Uterus (tissue), 2 donors: ENCODE data around the gene RIPOR1.

ENCODE experiments used
- POLR2A ChIP-seq, 2 donors: fragments of 450-650 bp; IDR thresholded peaks; one replicate each; pipeline ENCODE4 v1.6.1; 2016; ENCODE audit warnings: antibody characterized with exemption in 2 of 2, mild to moderate bottlenecking in 1 of 2, moderate library complexity in 1 of 2
- TF ChIP-seq, protein P1 (sequence below), 4 experiments: fragments of 200-600 bp in 2 of 4; fragments of 450-650 bp in 2 of 4; sonication (generic) in 2 of 4; IDR thresholded peaks; one replicate each; pipeline ENCODE4 v1.5.1; 2016 to 2019; ENCODE audit warnings: antibody characterized with exemption in 4 of 4, mild to moderate bottlenecking in 2 of 4, moderate library complexity in 1 of 4

DNA sequence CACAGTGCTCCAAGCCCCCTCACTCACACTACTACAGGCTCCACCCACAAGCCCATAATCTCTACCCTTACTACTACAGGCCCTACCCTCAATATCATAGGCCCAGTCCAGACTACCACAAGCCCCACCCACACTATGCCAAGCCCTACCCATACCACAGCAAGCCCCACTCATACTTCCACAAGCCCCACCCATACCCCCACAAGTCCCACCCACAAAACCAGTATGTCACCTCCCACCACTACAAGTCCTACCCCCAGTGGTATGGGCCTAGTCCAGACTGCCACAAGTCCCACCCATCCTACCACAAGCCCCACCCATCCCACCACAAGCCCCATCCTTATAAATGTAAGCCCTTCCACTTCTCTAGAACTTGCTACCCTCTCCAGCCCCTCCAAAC, 13.8 kb downstream of the RIPOR1 start:
- TF ChIP-seq POLR2A (IDR thresholded peaks at IDR 0.05), result no peak
- TF ChIP-seq, protein P1, sequence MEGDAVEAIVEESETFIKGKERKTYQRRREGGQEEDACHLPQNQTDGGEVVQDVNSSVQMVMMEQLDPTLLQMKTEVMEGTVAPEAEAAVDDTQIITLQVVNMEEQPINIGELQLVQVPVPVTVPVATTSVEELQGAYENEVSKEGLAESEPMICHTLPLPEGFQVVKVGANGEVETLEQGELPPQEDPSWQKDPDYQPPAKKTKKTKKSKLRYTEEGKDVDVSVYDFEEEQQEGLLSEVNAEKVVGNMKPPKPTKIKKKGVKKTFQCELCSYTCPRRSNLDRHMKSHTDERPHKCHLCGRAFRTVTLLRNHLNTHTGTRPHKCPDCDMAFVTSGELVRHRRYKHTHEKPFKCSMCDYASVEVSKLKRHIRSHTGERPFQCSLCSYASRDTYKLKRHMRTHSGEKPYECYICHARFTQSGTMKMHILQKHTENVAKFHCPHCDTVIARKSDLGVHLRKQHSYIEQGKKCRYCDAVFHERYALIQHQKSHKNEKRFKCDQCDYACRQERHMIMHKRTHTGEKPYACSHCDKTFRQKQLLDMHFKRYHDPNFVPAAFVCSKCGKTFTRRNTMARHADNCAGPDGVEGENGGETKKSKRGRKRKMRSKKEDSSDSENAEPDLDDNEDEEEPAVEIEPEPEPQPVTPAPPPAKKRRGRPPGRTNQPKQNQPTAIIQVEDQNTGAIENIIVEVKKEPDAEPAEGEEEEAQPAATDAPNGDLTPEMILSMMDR (IDR thresholded peaks at IDR 0.05), result no peak
